Loucy (cell line): Measurements from ENCODE around the gene TIGD7.
A peak's percentile ranks its signal among the peaks of the same experiment; 100 is the strongest.

ENCODE experiments used
- H2AFZ ChIP-seq: fragments of 200-600 bp; sonication (generic); 2 replicates; pipeline ENCODE4 v1.6.0; 2016; ENCODE audit warnings: antibody characterized with exemption, mild to moderate bottlenecking, low read length, moderate library complexity
- H3F3A ChIP-seq: fragments of 200-600 bp; 2 replicates; pipeline ENCODE4 v1.6.0; 2016; ENCODE audit warnings: antibody characterized with exemption, low read depth, mild to moderate bottlenecking
- H3K27me3 ChIP-seq: fragments of 200-600 bp; sonication (generic); 2 replicates; pipeline ENCODE4 v1.6.1; 2014; ENCODE audit warnings: low read length, mild to moderate bottlenecking; ENCODE audit not compliant: insufficient read depth, poor library complexity, severe bottlenecking
- H3K36me3 ChIP-seq: fragments of 200-600 bp; sonication (generic); 2 replicates; pipeline ENCODE4 v1.6.1; 2016; ENCODE audit warnings: low read length; ENCODE audit not compliant: insufficient read depth
- H3K4me1 ChIP-seq: fragments of 200-600 bp; sonication (generic); 2 replicates; pipeline ENCODE4 v1.5.1; 2014; ENCODE audit warnings: low read length, mild to moderate bottlenecking; ENCODE audit not compliant: insufficient read depth, poor library complexity, severe bottlenecking
- H3K4me2 ChIP-seq: fragments of 200-600 bp; sonication (generic); 2 replicates; pipeline ENCODE4 v1.6.0; 2014; ENCODE audit warnings: antibody characterized with exemption, low read length, low read depth, mild to moderate bottlenecking; ENCODE audit not compliant: poor library complexity, severe bottlenecking
- H3K4me3 ChIP-seq: fragments of 200-600 bp; sonication (generic); 2 replicates; pipeline ENCODE4 v1.5.1; 2014; ENCODE audit warnings: low read length, mild to moderate bottlenecking, mixed read lengths; ENCODE audit not compliant: poor library complexity, severe bottlenecking
- H3K79me2 ChIP-seq: fragments of 200-600 bp; sonication (generic); 2 replicates; pipeline ENCODE4 v1.6.1; 2014; ENCODE audit warnings: low read length; ENCODE audit not compliant: insufficient read depth
- H3K9ac ChIP-seq: fragments of 200-600 bp; sonication (generic); 2 replicates; pipeline ENCODE4 v1.6.0; 2014; ENCODE audit warnings: mild to moderate bottlenecking, low read depth, low read length, moderate library complexity; ENCODE audit not compliant: poor library complexity, severe bottlenecking
- H3K9me2 ChIP-seq: fragments of 200-600 bp; sonication (generic); replicated peaks from 2 replicates; pipeline ENCODE4 v1.6.1; 2016; ENCODE audit warnings: low read depth, low read length, mixed read lengths
- H3K9me3 ChIP-seq: fragments of 200-600 bp; sonication (generic); 2 replicates; pipeline ENCODE4 v1.6.1; 2014; ENCODE audit warnings: mild to moderate bottlenecking, antibody characterized with exemption, low read length, low read depth; ENCODE audit not compliant: insufficient read depth
- H4K20me1 ChIP-seq: fragments of 200-600 bp; sonication (generic); 2 replicates; pipeline ENCODE4 v1.6.0; 2014; ENCODE audit warnings: antibody characterized with exemption, low read length, mild to moderate bottlenecking; ENCODE audit not compliant: insufficient read depth, poor library complexity, severe bottlenecking
- EZH2phosphoT487 ChIP-seq: fragments of 200-600 bp; IDR thresholded peaks from 2 replicates; pipeline ENCODE4 v1.6.1; 2018; ENCODE audit warnings: antibody characterized with exemption, mild to moderate bottlenecking, moderate library complexity, borderline replicate concordance
- TF ChIP-seq, protein P1 (sequence below): fragments of 200-600 bp; sonication (generic); conservative IDR thresholded peaks from 2 replicates; pipeline ENCODE4 v1.5.1; 2014; ENCODE audit warnings: mild to moderate bottlenecking, antibody characterized with exemption, low read length

Gene TIGD7

DNA sequence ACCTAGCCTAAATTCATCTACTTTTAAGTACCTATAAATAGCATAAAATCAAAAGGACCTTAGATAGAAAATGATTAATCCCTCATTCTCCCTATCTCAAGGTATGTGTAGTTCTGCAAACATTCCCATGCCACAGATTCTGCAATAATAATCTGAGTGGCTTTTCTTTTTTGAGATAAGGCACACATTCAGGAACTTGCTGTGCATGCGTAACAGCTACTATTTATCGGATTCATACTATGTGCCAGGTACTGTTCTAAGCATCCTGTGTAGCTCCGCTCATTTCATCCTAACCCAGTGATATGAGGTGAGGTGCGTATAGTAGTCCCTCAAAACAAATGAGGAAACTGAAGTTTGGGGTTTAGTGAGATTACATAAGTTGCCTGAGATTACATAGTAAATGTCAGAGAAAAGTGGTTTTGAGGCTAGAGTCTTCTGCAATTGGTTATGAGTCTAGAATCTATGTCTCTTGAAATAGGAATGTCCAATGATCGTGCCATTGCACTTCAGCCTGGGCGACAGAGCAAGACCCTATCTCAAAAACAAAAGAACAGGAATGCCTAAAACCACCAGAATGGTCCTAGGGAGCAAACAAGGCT, 23.9 kb downstream of the TIGD7 start:
- H3K79me2 ChIP-seq, result peaks cover 30% of the 10 kb centered on the region
- H3K9ac ChIP-seq, result no peak overlapping the region
- H3K4me2 ChIP-seq, result peak overlapping the region; percentile 76
- TF ChIP-seq, protein P1, sequence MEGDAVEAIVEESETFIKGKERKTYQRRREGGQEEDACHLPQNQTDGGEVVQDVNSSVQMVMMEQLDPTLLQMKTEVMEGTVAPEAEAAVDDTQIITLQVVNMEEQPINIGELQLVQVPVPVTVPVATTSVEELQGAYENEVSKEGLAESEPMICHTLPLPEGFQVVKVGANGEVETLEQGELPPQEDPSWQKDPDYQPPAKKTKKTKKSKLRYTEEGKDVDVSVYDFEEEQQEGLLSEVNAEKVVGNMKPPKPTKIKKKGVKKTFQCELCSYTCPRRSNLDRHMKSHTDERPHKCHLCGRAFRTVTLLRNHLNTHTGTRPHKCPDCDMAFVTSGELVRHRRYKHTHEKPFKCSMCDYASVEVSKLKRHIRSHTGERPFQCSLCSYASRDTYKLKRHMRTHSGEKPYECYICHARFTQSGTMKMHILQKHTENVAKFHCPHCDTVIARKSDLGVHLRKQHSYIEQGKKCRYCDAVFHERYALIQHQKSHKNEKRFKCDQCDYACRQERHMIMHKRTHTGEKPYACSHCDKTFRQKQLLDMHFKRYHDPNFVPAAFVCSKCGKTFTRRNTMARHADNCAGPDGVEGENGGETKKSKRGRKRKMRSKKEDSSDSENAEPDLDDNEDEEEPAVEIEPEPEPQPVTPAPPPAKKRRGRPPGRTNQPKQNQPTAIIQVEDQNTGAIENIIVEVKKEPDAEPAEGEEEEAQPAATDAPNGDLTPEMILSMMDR, result no peak
- no peak for TF ChIP-seq EZH2phosphoT487
- H3K27me3 ChIP-seq, result no peaks in the 10 kb centered on the region
- H2AFZ ChIP-seq, result no peak overlapping the region
- peaks cover 15% of the 10 kb centered on the region for H4K20me1 ChIP-seq
- H3F3A ChIP-seq, result no peaks in the 10 kb centered on the region
- H3K4me3 ChIP-seq, result peak overlapping the region; percentile 89
- H3K9me2 ChIP-seq, result no peaks in the 10 kb centered on the region
- no peaks in the 10 kb centered on the region for H3K4me1 ChIP-seq
- H3K9me3 ChIP-seq, result no peaks in the 10 kb centered on the region
- H3K36me3 ChIP-seq, result no peaks in the 10 kb centered on the region

DNA sequence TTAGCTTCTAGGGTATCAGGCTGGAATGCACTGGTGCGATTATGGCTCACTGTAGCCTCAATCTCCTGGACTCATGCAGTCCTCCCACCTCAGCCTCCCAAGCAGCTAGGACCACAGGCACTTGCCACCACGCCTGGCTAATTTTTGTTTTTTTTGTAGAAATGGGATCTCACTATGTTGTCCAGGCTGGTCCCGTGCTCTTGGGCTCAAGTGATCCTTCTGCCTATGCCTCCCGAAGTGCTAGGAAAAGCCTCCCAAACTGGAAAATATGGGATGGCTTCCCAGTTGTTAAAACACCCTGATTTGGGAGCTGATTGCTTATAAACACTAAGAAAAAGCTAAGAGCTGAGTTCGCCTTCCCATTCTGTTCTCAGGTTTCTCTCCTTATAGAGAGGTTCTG, 28.6 kb downstream of the TIGD7 start:
- Histone ChIP-seq H3F3A (no peaks in the 10 kb centered on the region), H3K4me3 (no peak overlapping the region), H3K9me2 (no peaks in the 10 kb centered on the region), H3K36me3 (no peaks in the 10 kb centered on the region), H3K4me2 (no peak overlapping the region), H3K79me2 (no peaks in the 10 kb centered on the region), H3K9me3 (no peaks in the 10 kb centered on the region), H3K27me3 (no peaks in the 10 kb centered on the region), H3K4me1 (no peaks in the 10 kb centered on the region), H4K20me1 (no peaks in the 10 kb centered on the region), H3K9ac (no peak overlapping the region), H2AFZ (no peak overlapping the region)
- TF ChIP-seq EZH2phosphoT487, result no peak
- TF ChIP-seq, protein P1, result no peak

DNA sequence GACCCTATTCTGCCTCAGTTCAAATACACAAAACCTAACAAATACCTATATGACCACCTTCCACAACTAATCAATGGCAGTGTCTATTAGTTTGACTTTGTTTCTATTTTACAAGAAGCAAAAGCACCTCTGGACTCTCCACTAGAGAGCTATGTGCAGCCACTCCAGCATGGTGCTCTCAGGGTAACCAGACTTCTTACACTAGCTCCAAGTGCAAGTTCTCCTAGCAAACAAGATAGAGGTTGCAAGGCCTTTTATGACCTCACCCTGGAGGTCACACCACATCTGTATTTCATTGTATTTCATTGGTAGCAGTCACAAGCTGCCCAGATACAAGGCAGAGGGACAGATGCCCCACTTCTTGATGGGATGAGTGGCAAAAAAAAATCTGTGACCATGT, 30.3 kb downstream of the TIGD7 start:
- Histone ChIP-seq H4K20me1 (no peaks in the 10 kb centered on the region), H3K4me1 (no peaks in the 10 kb centered on the region), H3F3A (no peaks in the 10 kb centered on the region), H3K9me2 (no peaks in the 10 kb centered on the region), H3K9ac (peak overlapping the region; percentile 52), H3K79me2 (no peaks in the 10 kb centered on the region), H3K4me3 (no peak overlapping the region), H3K4me2 (peak overlapping the region; percentile 53), H3K36me3 (no peaks in the 10 kb centered on the region), H2AFZ (peak overlapping the region; percentile 41), H3K9me3 (no peaks in the 10 kb centered on the region), H3K27me3 (no peaks in the 10 kb centered on the region)
- no peak for TF ChIP-seq EZH2phosphoT487
- TF ChIP-seq, protein P1, result no peak
